HG03097 (cell line): Measurements from ENCODE around the gene SPACDR.
"Not testable (repeated sequence)": the region's sequence is repeated elsewhere in the genome, so short reads cannot be mapped to it uniquely, and the experiment has no call there.

Source experiments
- ATAC-seq: cut with Tn5 transposase; IDR thresholded peaks from one replicate; pipeline ENCODE4 v1.9.1; 2021; ENCODE audit not compliant: unreplicated experiment, low FRiP score

The SPACDR gene

GRCh38 chr7:100467638-100468373 lies 3.7 kb upstream of the SPACDR start:
- no peak for ATAC-seq

GRCh38 chr7:100466653-100467605 lies 2.9 kb upstream of the SPACDR start:
- no peak for ATAC-seq

- no peak for ATAC-seq
Measured at GRCh38 chr7:100465702-100466311, 1.7 kb upstream of the SPACDR start.

- ATAC-seq, result no peak
Measured at GRCh38 chr7:100465299-100465698, 1.2 kb upstream of the SPACDR start.

- no peak for ATAC-seq
Measured at GRCh38 chr7:100464791-100465190, 731 bp upstream of the SPACDR start.

- ATAC-seq, result no peak
Measured at GRCh38 chr7:100457033-100457432, 7.0 kb downstream of the SPACDR start.

GRCh38 chr7:100456562-100456961 lies 7.5 kb downstream of the SPACDR start:
- no peak for ATAC-seq

GRCh38 chr7:100455206-100455605 lies 8.9 kb downstream of the SPACDR start:
- ATAC-seq, result no peak

GRCh38 chr7:100453854-100454253 lies 10.2 kb downstream of the SPACDR start:
- ATAC-seq, result not testable (repeated sequence)

- ATAC-seq, result no peak
Measured at GRCh38 chr7:100452513-100452912, 11.5 kb downstream of the SPACDR start.

GRCh38 chr7:100449190-100449795 lies 14.8 kb downstream of the SPACDR start:
- ATAC-seq, result no peak

GRCh38 chr7:100447363-100447762 lies 16.7 kb downstream of the SPACDR start:
- ATAC-seq, result not testable (repeated sequence)

- ATAC-seq, result no peak
Measured at GRCh38 chr7:100446040-100446439, 18.0 kb downstream of the SPACDR start.

GRCh38 chr7:100444311-100445278 lies 19.5 kb downstream of the SPACDR start:
- no peak for ATAC-seq

GRCh38 chr7:100443096-100443840 lies 20.8 kb downstream of the SPACDR start:
- no peak for ATAC-seq

GRCh38 chr7:100441641-100442535 lies 22.2 kb downstream of the SPACDR start:
- no peak for ATAC-seq

- ATAC-seq, result not testable (repeated sequence)
Measured at GRCh38 chr7:100439244-100439643, 24.8 kb downstream of the SPACDR start.

- not testable (repeated sequence) for ATAC-seq
Measured at GRCh38 chr7:100438731-100439130, 25.3 kb downstream of the SPACDR start.
